WTC11 (cell line): ENCODE measurements around the gene WDR7.

Experiments
- CREB1 ChIP-seq: sonication (generic); formaldehyde crosslinking; IDR thresholded peaks from 2 replicates; pipeline ENCODE4 v1.8.0; 2023; ENCODE audit warnings: mild to moderate bottlenecking, missing genetic modification reagents
- SMAD3 ChIP-seq: sonication (generic); formaldehyde crosslinking; IDR thresholded peaks from 2 replicates; pipeline ENCODE4 v1.8.0; 2022; ENCODE audit warnings: missing genetic modification reagents, mild to moderate bottlenecking, borderline replicate concordance
- USF2 ChIP-seq: sonication (generic); formaldehyde crosslinking; IDR thresholded peaks from 2 replicates; pipeline ENCODE4 v1.8.1; 2023; ENCODE audit warnings: mild to moderate bottlenecking, missing genetic modification reagents, moderate library complexity
- TF ChIP-seq, protein P1 (sequence below): fragments of 200-600 bp; IDR thresholded peaks from 2 replicates; pipeline ENCODE4 v1.8.0; 2022; ENCODE audit warnings: antibody characterized with exemption

DNA sequence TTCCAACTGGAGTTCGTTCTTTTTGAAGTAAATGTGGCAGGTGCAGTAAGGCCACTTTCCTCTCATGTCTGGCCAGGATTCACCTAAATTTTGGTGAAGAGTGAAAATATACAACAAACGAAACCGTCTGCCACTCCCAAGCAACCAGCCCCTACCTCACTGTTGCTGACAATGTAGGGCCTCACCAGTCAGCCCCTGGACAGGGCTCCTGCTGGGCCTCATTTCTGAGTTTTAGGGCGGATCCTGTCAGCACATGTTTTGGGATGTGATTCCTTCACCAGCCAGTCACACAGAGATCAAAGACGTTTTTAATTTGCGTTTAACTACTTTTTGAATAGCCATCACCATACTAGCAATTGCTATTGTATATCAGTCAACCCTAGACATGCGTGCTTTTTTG, 185.0 kb downstream of the WDR7 start:
- no peak for TF ChIP-seq CREB1 (CRISPR knock-in tag)
- TF ChIP-seq, protein P1, sequence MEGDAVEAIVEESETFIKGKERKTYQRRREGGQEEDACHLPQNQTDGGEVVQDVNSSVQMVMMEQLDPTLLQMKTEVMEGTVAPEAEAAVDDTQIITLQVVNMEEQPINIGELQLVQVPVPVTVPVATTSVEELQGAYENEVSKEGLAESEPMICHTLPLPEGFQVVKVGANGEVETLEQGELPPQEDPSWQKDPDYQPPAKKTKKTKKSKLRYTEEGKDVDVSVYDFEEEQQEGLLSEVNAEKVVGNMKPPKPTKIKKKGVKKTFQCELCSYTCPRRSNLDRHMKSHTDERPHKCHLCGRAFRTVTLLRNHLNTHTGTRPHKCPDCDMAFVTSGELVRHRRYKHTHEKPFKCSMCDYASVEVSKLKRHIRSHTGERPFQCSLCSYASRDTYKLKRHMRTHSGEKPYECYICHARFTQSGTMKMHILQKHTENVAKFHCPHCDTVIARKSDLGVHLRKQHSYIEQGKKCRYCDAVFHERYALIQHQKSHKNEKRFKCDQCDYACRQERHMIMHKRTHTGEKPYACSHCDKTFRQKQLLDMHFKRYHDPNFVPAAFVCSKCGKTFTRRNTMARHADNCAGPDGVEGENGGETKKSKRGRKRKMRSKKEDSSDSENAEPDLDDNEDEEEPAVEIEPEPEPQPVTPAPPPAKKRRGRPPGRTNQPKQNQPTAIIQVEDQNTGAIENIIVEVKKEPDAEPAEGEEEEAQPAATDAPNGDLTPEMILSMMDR: no peak
- TF ChIP-seq SMAD3 (CRISPR knock-in tag): no peak
- TF ChIP-seq USF2 (CRISPR knock-in tag): no peak
